ENCODE measurements around the gene ACOXL.
"Not testable (repeated sequence)": the region's sequence is repeated elsewhere in the genome, so short reads cannot be mapped to it uniquely, and the experiment has no call there.

The ACOXL gene
- 0 to 0.26 (median 0) reads per million in 18 experiments for total RNA-seq

DNA sequence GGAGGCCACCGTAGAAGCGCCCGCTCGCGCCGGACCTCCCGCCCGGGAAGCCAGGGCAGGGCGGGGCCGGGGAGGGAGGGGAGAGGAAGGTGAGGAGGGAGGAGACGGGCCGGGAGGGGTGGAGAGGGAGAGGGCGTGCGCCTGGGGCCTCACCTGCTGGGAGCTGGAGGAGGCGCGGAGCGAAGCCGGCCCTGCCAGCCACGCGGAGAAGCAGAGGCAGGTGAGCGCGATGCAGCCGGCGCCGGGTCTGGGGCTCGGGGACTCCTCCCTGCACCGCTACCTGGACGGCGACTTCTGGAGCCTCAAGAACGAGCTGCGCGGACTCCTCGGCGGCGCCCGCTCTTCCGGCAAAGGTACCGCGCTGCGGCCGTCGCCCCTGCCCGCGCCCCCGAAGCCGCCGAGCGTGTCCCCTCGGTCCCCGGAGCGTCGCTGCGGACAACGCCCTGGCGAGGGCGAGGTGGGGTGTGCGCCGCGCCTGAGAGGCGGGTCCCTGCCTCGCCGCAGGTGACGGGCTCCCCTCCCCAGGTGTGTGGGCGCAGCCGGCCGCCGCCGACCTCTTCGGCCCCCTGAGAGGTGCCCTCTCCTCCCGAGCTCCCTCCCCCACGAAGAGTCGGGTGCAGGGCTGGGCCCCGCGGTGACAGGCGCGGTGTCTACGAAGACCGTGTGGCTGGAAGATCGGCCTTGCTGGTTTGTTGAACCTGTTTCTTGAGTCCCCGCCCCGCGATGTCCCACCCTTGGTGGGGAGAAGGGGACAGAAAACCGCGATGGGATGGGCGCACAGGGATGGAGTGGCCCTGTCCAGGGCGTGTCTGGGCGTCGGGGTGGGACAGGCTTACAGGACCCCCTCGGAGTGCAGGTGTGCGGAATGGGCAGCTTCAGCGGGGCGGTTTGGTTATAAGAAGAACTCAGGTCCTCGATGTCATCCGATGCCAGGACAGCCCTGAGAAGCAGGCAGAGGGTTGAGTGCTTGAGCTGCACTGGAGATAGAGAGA, at the start of gene ACOXL:
TSS of gene ACOXL (plus strand) at position 152 of the 992 bp plus-strand sequence. CDS start 35,817 bp downstream, outside the sequence.
- DNase-seq, result no peak

DNA sequence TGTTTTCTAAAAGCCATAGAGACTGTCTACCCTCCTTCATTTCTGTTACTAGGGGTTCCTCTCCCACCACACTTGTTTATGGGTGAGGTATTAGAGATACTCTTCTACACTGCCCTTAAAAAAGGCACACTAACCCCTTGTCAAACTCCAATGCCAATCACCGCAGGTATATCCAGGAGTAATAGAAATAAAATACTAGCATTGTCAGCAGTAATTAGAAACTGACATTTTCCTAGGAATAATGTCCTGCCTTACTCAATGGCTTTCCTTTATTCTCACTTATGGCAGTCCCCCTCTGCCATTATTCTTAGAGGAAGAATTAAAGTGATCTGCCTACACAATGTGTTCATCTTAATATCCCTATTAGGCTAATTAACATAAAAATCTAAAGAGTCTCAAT, 49.5 kb upstream of the ACOXL start:
- DNase-seq, result no peak

DNA sequence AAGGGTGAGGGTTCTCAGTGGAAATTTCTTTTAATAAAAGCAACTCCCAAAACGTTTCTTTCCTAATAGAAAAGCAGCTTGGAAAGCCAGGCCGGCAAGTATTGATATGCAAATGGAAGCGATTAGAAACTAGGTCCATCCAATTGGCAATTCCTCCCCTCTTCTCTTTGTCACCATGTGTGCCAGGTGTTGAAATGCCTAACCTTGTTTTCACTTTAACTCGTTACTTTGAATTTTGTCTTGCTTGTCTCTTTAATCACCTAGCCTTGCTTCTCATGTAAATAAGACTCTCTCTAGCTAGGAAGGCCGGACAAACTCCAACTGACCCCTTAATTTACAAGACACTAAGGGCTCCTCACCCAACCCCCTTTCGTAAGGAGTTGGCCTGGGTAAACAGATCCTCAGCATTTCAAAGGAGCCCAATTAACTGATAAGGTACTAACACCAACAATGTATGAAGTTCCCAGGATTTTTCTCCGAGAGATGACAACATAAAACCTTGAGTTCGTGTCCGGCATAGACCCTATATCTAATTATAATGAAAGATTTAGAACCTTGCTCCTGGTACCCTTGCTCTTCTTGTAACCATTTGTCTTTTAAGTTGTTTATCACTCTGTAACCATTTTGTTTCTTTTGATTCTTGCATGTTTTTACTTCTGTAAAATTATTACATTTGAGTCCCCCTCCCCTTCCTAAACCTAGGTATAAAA, 44.4 kb upstream of the ACOXL start:
- not testable (repeated sequence) for DNase-seq

DNA sequence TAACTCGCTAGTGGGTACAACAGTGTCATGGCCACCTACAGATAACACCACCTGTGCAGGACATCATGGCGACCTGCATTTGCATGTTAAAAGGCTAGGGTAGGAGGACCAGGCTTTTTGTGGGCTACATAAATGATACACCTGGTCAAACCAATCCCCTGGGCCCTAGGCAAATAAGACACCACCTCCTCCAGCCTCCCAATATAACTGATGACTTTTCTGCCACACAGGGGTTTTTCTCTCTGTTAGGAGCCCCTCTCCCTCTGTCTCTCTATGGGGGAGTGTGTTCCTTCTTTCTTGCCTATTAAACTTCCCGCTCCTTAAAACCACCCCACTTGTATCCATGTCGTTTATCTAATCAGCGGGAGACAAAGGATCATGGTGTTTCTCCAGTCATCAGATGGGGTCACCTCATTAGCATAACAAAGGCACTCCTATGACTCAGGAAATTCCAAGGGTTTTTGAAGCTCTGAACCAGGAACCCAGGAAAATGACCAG, 43.7 kb upstream of the ACOXL start:
- DNase-seq, result no peak

DNA sequence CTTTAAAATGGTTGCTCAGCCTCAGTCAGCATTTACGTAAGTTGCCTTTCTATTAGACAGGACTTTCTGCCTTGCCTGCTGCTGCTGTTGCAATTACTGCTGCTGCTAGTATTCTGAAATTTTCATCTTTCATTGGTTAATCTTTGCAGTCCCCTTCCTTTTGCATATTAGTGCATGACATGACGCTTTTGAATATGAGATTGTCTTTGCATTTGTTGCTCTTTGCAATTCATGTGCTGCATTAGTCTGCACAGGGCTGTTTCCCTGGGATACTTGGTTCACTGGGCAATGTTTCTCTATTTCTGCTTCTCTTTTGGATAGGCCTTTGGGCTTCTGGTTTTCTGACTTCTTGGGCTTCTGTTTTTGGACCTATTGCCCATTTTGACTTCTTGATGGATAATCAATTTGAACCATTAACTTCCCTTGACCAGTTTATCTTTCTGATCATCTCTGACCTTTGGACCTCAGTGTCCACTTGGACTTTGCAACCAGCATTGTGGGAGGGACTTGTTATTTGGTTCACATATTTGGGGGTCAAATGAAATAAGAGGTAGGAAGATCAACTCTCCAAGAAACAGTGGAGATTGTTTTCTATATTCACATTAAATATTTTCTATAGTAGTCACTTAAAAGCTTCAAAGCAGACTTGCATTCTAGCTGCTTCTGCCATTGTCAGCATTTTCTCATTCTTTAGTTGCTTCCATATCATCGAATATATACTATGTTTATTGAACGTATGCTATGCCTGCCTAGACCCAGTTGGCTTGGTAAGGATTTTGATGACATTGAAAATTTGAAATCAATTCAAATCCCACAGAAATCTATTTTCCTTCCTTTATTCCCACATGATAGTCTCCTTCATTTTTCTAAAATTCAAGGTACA, 42.0 kb upstream of the ACOXL start:
- no peak for DNase-seq

DNA sequence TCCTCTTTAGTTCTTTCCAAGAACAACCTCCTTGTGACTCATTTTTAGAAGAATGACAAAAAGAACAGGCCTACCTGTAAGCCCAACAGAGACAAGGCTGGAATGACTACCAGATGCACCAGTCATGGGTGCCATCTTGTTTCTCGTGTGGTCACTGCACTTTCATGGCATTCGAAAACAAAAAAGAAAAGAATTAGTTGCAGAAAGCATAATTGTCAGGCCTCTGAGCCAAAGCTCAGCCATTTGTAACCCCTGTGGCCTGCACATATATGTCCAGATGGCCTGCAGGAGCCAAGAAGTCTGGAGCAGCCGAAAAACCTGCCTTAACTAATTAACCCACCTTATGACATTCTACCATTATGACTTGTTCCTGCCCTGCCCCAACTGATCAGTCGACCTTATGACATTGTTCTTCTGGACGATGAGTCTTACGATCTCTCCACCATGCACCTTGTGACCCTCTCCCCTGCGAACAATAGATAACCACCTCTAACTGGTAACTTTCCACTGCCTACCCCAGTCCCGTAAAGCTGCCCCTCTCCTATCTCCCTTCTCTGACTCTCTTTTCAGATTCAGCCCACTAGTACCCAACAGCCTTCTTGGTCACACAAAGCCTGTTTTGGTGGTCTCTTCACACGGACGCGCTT, 40.6 kb upstream of the ACOXL start:
- DNase-seq, result no peak

DNA sequence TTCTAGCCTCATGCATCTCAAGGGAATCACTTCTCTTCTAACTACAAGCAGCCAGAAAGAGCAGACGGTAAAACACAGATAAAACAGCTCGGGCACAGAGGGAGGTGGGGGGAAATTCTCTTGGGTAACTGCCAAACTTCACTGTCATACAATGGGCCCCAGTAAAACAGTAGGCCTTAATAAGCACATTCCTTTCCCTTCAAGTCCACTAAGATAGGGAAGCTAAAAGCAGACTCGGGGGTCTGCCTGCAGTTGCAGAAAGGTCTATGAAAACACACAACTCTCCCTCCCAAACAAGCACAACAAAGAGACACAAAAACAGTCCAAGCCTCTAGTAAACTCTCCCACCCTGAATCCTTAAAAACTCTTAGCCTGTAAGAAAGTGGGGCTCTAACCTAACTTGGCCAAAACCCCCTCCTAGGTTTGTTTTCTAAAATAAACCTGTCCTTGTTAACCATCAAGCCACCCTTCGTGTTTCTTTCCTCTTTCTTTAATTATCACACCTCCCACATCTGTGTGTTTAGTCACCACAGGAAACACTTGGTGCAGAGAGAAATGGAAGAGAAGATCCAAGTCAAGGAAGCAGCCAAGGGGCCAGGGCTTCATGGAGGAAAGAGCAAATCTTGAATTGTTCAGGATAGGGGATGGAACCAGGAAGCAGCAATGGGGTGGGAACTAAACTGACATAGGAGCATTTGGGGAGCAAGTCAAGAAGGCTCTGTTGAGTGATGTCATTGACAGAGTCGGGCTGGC, 37.1 kb upstream of the ACOXL start:
- DNase-seq, result not testable (repeated sequence)

DNA sequence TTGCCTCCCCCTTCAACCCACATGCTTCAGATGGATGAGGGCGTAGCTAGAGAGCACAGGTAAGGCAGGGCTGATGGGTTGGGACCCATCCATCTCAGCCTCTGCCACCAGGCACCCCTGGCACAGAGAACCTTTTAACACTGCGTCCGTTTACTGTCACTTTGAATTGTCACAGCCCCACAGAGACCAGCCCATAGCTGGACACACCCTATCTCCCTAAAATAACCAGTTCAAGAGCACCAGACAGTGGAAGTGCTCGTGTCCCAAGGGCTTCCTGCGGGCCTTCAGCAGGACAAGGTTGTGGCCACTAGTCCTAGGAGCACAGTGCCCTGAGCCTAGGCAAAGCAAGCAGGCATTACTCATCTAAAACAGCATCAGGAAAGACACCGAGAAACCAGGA, 34.1 kb upstream of the ACOXL start:
- not testable (repeated sequence) for DNase-seq

DNA sequence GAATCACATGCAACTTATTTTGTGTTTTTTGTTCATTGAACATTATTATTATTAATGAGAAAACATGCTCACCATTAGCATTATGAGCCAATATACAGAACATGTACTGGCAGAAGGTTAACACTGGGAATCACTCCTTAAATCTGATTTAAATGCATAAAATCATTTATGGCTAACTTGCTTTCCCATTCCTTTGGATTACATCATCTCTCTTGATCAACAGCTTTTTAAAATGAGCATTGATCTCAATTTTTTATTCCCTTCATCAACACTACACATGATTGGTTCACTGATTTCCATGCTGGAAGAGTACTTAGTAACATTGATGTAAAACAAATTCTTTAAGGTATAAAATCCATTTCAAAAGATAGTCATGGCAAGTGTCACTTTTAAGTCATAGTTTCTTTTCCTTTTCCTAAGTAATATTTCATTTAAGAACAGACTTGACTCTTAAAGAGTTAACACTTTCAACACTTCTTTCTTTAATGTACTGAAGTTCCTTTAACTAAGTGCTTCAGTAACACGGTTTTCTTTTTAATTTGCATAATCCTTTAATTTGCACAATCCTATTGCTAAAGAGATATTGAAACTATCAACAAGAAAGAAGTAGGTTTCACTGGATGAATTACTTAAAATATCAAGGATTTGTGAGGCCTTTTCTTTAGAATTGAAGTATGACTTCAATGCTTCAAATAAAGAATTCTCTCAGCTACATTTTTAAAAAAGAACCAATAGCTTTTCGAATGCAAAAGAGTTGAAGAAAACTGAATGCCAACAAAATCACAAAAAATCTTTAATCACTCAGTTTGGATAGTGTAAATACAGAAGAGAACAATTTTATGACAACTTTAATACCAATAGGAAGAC, 29.6 kb upstream of the ACOXL start:
- peak in 1 of 2 donors; percentile 91 for DNase-seq

DNA sequence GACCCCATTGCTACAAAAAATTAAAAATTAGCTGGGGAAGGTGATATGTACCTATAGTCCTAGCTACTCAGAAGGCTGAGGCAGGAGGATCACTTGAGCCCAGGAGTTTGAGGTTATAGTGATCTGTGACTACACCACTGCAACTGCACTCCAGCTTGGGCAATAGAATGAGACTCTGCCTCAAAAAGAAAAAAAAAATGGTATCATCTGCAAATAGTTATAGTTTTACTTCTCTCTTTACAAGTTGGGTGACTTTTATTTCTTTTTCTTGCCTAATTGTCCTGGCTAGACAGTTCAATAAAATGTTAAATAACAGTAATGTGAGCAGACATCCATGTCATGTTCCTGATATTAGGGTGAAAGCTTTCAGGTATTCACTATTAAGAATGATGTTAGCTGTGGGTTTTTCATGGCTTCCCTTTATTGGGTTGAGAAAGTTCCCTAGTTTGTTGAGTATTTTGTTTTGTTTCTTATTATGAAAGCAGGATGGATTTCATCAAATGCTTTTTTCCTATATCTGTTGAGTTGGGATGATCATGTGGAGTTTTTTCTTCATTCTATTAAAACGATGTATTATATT, 24.9 kb upstream of the ACOXL start:
- peak; percentile 47 to 64 for DNase-seq

DNA sequence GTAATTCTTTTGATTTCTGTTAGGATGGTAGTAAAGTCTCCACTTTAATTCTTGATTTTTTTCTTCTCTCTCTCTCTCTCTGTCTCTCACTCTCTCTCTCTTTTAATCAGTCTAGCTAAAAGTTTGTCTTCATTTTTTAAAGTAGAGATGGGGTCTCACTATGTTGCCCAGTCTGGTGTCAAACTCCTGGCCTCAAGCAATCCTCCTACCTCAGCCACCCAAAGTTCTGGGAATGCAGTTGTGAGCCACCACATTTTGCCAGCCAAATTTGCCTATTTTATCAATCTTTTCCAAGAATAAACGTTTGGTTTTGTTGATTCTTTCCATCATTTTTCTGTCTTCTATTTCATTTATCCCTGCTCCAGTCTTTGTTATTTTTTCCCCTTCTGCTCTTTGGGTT, 23.9 kb upstream of the ACOXL start:
- DNase-seq, result no peak

DNA sequence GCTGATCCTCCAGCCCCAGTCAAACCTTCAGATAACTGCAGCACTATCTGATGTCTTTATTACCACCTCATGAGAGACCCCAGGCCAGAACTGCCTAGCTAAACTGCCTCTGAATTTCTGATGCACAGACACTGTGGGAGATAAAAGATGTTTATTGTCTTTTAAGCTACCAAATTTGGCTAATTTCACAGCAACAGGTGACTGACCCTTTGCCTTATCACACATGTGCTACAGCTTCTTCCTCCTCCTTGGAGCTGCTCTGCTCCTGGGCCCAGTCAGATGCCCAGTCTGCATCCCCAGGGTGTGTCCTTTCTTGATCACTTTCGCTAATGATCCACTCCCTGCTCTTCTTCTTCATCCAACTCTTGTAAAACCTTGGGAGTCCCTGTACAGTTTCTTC, 19.6 kb upstream of the ACOXL start:
- no peak for DNase-seq

DNA sequence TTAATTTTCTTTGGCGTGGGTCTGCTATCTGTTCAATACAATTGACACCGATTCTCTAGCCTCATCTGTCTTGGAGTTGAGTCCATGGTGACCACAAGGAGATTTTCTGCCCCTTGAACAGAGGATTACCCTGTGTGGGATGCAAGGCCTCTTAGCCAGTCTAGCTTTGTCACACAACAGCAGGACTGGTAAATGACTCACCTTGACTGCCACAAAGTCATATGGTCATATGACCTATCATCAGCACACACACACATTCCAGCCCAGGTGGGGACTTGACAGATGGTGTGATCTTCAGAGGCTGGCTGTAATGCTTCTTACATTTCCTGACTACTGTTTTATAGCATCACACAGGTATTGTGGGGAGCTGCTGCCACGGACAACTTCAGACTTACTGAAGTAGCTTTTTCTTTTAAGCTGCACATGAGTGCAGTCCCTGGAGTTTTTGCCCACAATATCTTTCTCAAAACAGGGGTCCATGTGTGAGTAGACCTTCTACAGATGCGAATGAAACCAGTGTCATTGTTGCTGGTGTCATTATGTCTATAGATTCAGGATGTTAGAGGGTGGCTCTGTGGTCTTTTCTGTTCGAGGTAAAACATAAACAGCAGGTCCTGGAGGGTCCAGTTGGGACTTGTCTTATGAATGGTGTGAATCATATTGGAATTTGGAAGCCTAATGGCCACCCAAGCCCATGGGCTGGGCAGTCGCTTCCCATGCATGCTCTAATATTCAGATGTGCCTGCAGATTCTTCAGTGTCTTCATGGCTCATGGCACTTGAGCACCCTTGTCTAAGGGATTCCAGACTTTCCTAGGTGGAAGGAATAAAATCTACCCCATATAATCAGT, 18.6 kb upstream of the ACOXL start:
- DNase-seq, result no peak

DNA sequence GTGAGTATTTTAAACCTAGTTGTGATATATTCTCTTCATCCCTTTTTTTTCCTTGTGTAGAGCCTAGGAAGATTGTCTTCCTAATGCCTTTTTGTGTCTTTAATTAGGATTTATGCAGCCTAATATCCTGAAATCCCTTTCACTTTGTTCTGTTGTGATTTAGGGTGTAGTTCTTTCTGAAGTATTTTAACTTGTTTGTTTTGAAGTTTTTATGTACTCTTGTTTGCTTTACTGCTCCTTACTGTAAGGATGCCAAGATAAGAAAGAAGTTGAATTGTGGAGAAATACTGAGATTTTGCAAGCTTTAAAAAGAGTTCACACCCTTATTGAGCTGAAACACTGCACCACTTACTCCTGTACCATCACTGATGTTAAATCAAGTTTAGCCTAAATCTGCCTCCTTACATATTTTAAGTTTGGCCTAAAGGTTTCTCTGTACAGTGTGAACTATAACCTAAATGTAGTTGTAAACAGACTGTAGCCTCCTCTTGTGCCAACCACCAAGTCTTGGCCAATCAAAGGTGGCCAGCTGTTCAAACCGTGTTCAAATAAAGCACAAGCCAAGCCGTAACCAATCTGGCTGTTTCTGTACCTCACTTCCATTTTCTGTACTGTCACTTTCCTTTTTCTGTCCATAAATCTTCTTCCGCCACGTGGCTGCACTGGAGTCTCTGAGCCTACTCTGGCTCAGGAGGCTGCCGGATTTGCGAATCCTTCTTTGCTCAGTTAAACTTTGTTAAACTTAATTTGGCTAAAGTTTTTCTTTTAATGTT, 17.7 kb upstream of the ACOXL start:
- peak in 1 of 2 donors; percentile 33 for DNase-seq

DNA sequence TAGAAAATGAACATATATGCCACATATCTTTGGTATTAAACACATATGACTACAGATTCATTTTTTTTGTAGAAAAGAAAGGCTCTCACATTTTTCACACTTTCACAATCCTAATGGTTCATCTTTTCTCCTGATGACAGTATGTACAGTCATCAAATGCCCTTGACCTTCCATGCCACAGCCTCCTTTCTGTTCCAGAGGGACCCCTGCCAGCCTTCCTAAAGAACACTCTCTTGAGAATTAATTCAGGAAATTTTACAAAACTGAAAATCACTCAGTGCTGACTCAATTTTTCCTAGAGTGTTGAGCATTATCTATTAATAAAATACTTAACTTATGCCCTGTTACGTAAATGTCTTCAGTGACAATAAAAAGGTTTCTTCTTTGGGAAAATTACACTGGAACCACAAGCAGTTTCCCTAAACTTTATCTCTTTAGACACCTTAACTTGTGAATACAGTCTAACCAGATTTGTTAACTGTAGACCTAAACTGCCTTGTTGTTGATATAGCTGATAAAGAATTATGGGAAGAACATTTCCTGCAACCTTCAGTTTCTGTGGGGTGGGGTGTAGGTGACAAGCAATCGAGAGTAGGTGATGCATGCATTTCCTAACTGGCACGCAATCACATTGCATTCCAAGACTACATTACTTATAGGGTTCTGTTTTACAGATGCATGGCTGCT, 15.3 kb upstream of the ACOXL start:
- no peak for DNase-seq

DNA sequence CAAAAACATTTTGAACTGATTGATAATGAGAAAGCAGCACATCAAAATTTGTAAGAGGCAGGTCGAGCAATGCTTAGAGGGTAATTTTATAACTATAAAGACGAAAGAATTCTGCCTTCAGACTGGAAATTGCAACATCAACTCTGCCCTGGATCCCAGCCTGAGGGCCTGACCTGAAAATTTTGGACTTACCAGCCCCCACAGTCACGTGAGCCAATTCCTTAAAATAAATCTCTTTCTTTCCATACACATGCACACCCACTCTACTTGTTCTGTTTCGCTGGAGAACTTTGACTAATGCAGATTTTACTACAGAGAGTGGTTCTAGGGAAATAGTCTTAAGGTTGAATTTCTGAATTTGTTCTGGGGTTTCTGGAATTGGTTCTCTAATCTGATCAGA, 14.6 kb upstream of the ACOXL start:
- DNase-seq, result peak in 1 of 2 donors; percentile 36

DNA sequence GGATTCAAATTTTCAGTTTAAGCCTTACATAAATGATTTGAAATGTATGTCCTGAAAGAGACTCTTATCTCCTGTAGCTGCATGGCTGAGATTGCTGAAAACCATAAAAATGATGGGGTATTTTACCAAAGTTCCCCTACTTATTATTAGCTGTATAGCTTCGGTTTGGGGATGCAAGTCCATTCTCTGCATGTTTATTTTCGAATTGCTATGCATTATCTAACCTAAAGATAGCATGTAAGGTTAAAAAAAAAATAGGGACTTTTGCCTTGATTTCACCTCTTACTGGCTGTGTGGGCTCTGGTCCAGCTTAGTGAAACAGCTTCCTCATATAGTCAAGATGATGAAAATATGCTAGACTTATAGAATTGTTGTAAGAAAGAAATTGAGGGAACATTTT, 14.0 kb upstream of the ACOXL start:
- DNase-seq, result no peak

All from inflammatory macrophage (primary cell).